WTC11 (cell line): ENCODE results near the gene RPS6KB2.

ENCODE experiments used
- CREB1 ChIP-seq: sonication (generic); formaldehyde crosslinking; IDR thresholded peaks from 2 replicates; pipeline ENCODE4 v1.8.0; 2023; ENCODE audit warnings: mild to moderate bottlenecking, missing genetic modification reagents
- NR2C2 ChIP-seq: sonication (generic); formaldehyde crosslinking; IDR thresholded peaks from 2 replicates; pipeline ENCODE4 v1.8.0; 2022; ENCODE audit warnings: mild to moderate bottlenecking, missing genetic modification reagents
- RELA ChIP-seq: sonication (generic); formaldehyde crosslinking; IDR thresholded peaks from 2 replicates; pipeline ENCODE4 v1.8.1; 2022; ENCODE audit warnings: missing genetic modification reagents, mild to moderate bottlenecking, borderline replicate concordance

DNA sequence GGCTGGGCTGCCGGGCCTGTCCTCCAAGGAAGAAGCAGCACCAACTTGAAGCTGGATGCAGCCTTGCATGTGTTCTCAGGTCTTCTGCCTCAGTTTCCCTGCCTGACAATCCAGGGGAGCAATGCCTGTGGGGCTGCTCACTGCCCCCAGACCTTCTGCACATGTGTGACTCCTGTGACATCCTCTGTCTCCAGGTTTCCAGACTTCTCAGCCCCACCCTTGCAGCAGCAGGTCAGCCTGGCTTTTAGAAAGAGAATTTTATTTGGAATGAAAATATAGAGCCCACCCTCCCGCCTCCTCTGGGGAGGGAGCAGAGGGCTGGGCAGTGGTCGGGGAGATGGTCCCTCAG is 9.5 kb downstream of the RPS6KB2 start:
- no peak for TF ChIP-seq RELA (CRISPR knock-in tag)
- no peak for TF ChIP-seq CREB1 (CRISPR knock-in tag)
- no peak for TF ChIP-seq NR2C2
